Adrenal gland (tissue), 12 donors: Measurements from ENCODE around the gene NHSL1. TPM values are rescaled to one million over a fixed set of nuclear protein-coding genes. Genes with fewer than 3 reads are reported as not detected.

Experiments used
- DNase-seq, 7 donors: peaks; one replicate each; pipeline ENCODE4 v3.0.0-alpha.2; 2019 to 2020
- H3K27ac ChIP-seq, 5 donors: fragments of 200-600 bp; sonication (generic) in 4 of 5; 1 replicate in 3 of 5; 2 replicates in 2 of 5; pipeline versions ENCODE4 v1.5.1 to v1.8.0; 2016 to 2020; ENCODE audit warnings: mild to moderate bottlenecking in 1 of 5
- H3K27me3 ChIP-seq: fragments of 200-600 bp; 2 replicates; pipeline ENCODE4 v1.8.0; 2021
- H3K36me3 ChIP-seq, 2 donors: fragments of 200-600 bp; replicated peaks in 1 of 2; 1 replicate in 1 of 2; 2 replicates in 1 of 2; pipeline versions ENCODE4 v1.5.1 to v1.8.0; 2018 to 2022
- H3K4me1 ChIP-seq, 2 donors: fragments of 200-600 bp; replicated peaks in 1 of 2; 1 replicate in 1 of 2; 2 replicates in 1 of 2; pipeline versions ENCODE4 v1.5.1 to v1.8.0; 2018 to 2021
- H3K4me3 ChIP-seq, 4 donors: fragments of 200-600 bp; sonication (generic) in 3 of 4; one replicate each; pipeline ENCODE4 v1.5.1; 2016 to 2018
- H3K9me3 ChIP-seq, 3 donors: fragments of 200-600 bp; sonication (generic) in 1 of 3; replicated peaks in 1 of 3; 1 replicate in 2 of 3; 2 replicates in 1 of 3; pipeline versions ENCODE4 v1.5.1 to v1.8.0; 2016 to 2021
- POLR2A ChIP-seq, 2 donors: fragments of 450-650 bp; IDR thresholded peaks; one replicate each; pipeline ENCODE4 v1.6.1; 2017; ENCODE audit warnings: antibody characterized with exemption in 2 of 2, mild to moderate bottlenecking in 2 of 2, moderate library complexity in 1 of 2
- WGBS, 4 donors: extraction: QIAGEN DNeasy Blood & Tissue Kit in 2 of 4; methylation state at CpG; one replicate each; pipeline versions ENCODE4 v1.1.5 to v1.1.7; 2013 to 2017; 5-methylcytosine and 5-hydroxymethylcytosine counted together
- intact Hi-C, 2 donors: fragments of 100-400 bp; cut with DNase I; formaldehyde crosslinking; loops; one replicate each; pipeline versions ENCODE4 v1.14.1 to v1.15.0; 2022 to 2023
- polyA plus RNA-seq, 3 donors: library from polyadenylated mRNA; stranded (reverse); fragments of 200-250 nt in 2 of 3; fragments of 350-450 nt in 1 of 3; fragmentation: Illumina TruSeq in 1 of 3; extraction: RNeasy Lipid Tissue Mini Kit (QIAGEN cat#74804) in 1 of 3; gene quantifications; one replicate each; pipeline ENCODE4 v1.2.3, GENCODE V29; 2013 to 2014
- total RNA-seq, 9 donors: library from RNA; depleted of rRNA in 4 of 9; stranded (reverse); fragments of >200 nt in 4 of 9; fragments of 120-200 nt in 1 of 9; fragmentation: NEBNext Ultra II Directional in 1 of 9; extraction: Animal tissue kit (Norgen Biotek cat#: 25700) in 1 of 9; gene quantifications; one replicate each; pipeline versions ENCODE4 v1.1.0 to v1.2.4, GENCODE V29; 2013 to 2023
- TF ChIP-seq, protein P1 (sequence below), 6 experiments: fragments of 450-650 bp in 4 of 6; fragments of 200-600 bp in 2 of 6; sonication (generic) in 1 of 6; IDR thresholded peaks; 1 replicate in 5 of 6; 2 replicates in 1 of 6; pipeline versions ENCODE4 v1.5.1 to v1.8.0; 2016 to 2021; ENCODE audit warnings: antibody characterized with exemption in 6 of 6, mild to moderate bottlenecking in 2 of 6, moderate library complexity in 1 of 6
- donor health status: healthy with polysubstance abuse.
- donor health status: Bipolar disorder and iron deficiency.
- donor health status: DM: yes; HTN: yes; CAD: no.
- donor health status: DM: no; HTN: no; CAD: no.
- donor health status: DM: no; HTN: no; CAD: no.
- donor health status: DM: yes; HTN: yes; CAD: no.

Gene NHSL1
- total and polyA plus RNA-seq, 12 donors, result 1.2 to 12.7 (median 5.3) TPM

DNA sequence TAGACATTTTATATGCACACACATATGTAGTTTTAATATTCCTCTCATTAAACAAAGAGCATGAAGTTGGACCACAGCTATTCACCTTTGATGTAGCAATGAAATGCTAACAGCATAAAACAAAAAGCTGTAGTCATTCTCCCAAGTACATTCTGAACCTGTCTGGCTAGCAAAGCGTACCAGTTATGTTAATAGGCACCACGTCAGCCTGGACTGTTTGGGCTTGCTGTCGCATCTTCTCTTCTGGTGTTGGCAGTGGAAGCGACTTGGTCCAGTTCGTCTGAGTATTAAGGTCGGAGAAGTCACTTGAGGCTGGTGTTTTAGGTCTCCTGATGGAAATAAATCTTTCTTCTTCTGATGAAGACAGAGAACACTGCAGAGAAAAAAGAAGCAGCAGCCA lies 52.5 kb downstream of the NHSL1 start:
- Histone ChIP-seq H3K4me3 (no peak overlapping the region), H3K36me3 (no peaks in the 10 kb centered on the region), H3K27ac (no peak overlapping the region), H3K9me3 (no peaks in the 10 kb centered on the region), H3K27me3 (no peaks in the 10 kb centered on the region), H3K4me1 (no peaks in the 10 kb centered on the region)
- intact Hi-C loops, result no loop called here
- no peak for DNase-seq
- TF ChIP-seq, protein P1, sequence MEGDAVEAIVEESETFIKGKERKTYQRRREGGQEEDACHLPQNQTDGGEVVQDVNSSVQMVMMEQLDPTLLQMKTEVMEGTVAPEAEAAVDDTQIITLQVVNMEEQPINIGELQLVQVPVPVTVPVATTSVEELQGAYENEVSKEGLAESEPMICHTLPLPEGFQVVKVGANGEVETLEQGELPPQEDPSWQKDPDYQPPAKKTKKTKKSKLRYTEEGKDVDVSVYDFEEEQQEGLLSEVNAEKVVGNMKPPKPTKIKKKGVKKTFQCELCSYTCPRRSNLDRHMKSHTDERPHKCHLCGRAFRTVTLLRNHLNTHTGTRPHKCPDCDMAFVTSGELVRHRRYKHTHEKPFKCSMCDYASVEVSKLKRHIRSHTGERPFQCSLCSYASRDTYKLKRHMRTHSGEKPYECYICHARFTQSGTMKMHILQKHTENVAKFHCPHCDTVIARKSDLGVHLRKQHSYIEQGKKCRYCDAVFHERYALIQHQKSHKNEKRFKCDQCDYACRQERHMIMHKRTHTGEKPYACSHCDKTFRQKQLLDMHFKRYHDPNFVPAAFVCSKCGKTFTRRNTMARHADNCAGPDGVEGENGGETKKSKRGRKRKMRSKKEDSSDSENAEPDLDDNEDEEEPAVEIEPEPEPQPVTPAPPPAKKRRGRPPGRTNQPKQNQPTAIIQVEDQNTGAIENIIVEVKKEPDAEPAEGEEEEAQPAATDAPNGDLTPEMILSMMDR (IDR thresholded peaks at IDR 0.05), result no peak
- 77 to 92% (median 87%) methylated on average over 6 of the region's 6 CpGs for WGBS, 4 donors

DNA sequence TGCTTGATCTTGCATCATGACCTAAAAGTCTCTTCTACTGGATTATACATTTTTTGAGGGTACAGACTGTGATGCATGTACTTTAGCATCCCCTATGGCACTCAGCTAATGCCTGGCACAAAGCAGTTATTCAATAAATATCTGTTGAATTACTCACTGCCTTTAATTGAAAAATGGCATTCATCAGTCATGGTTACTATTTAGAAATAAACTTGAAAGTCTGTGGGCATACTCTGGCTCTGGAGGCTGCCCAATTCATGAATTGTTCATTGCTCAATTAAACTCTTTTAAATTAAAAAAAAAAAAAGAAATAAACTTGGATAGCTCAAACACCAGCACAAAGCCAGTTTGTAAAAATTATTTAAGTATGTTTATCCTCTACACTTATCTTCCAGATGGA lies 55.3 kb downstream of the NHSL1 start:
- no peaks in the 10 kb centered on the region for H3K36me3 ChIP-seq
- no peaks in the 10 kb centered on the region for H3K9me3 ChIP-seq
- TF ChIP-seq, protein P1 (IDR thresholded peaks at IDR 0.05), result no peak
- TF ChIP-seq POLR2A (IDR thresholded peaks at IDR 0.05), result no peak

DNA sequence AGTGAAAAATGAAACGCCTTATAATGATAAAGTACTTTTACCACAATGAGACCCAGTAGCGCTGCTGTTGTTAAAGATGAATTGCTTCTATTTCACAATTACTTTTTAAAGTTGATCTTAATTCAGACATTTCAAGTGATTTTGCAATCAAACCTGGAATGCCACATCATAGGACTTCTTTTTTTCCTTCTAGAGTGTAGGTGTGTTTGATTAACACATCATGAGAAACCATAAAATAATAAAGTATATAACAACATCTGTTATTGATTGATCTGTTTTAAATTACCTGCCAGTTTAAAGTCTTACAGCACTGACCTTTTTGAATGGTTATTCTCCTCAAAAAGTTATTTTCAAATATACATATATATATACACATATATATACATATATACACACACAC lies 56.6 kb downstream of the NHSL1 start:
- intact Hi-C loops, result no loop called here
- Histone ChIP-seq H3K36me3 (no peaks in the 10 kb centered on the region), H3K9me3 (no peaks in the 10 kb centered on the region), H3K4me3 (no peak overlapping the region), H3K27ac (no peak overlapping the region), H3K4me1 (no peaks in the 10 kb centered on the region), H3K27me3 (no peaks in the 10 kb centered on the region)
- TF ChIP-seq, protein P1 (IDR thresholded peaks at IDR 0.05), result no peak
- no peak for TF ChIP-seq POLR2A (IDR thresholded peaks at IDR 0.05)
- WGBS, 4 donors, result 92 to 97% (median 94%) methylated on average over 2 of the region's 2 CpGs
- no peak for DNase-seq

More for the DNA sequence above, 55.3 kb downstream of the NHSL1 start:
- DNase-seq, result no peak
- no peak overlapping the region for H3K27ac ChIP-seq
- H3K4me1 ChIP-seq, result no peaks in the 10 kb centered on the region
- no peaks in the 10 kb centered on the region for H3K27me3 ChIP-seq
- H3K4me3 ChIP-seq, result no peak overlapping the region
- intact Hi-C loops, result no loop called here

DNA sequence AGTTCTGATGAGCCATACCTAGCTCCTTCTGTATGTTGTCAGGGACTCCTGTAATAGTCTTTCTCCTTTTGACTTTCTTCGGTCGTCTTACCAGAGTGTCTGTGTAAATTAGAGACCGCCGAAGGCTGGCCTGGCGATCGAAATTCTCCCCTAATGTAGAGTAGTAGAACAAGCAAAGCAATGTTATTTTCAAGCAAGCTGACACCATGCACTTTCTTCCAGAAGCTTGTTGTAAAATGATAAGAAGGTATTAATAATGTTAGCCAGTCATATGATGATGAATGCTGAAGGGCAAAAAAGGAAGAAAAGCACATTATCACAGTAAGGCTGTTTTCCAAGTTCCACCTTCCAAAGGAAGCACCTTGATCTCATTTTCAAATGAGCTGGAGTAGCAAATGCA lies 57.3 kb downstream of the NHSL1 start:
- no peaks in the 10 kb centered on the region for H3K9me3 ChIP-seq
- H3K36me3 ChIP-seq, result no peaks in the 10 kb centered on the region
- no peaks in the 10 kb centered on the region for H3K27me3 ChIP-seq
- intact Hi-C loops, result no loop called here
- DNase-seq, result no peak
- no peak for TF ChIP-seq POLR2A (IDR thresholded peaks at IDR 0.05)
- TF ChIP-seq, protein P1 (IDR thresholded peaks at IDR 0.05), result no peak
- WGBS, 4 donors, result 86 to 92% (median 88%) methylated on average over 6 of the region's 6 CpGs
- H3K4me3 ChIP-seq, result no peak overlapping the region
- H3K4me1 ChIP-seq, result no peaks in the 10 kb centered on the region
- H3K27ac ChIP-seq, result no peak overlapping the region
